IPS DF 6.9 (cell line): Measurements from ENCODE around the gene PDGFRB.

ENCODE experiments used
- DNase-seq: peaks from one replicate; pipeline ENCODE4 v3.0.0-alpha.2; 2013; ENCODE audit warnings: low read depth, low spot score
- H3K27ac ChIP-seq: one replicate; pipeline ENCODE4 v1.5.1; 2013; ENCODE audit warnings: low read length, control low read depth
- H3K27me3 ChIP-seq: 2 replicates; pipeline ENCODE4 v1.6.1; 2013; ENCODE audit warnings: mild to moderate bottlenecking, low read length; ENCODE audit not compliant: control insufficient read depth, insufficient read depth
- H3K36me3 ChIP-seq: 2 replicates; pipeline ENCODE4 v1.6.1; 2013; ENCODE audit warnings: low read length; ENCODE audit not compliant: control insufficient read depth, insufficient read depth
- H3K4me1 ChIP-seq: 2 replicates; pipeline ENCODE4 v1.6.1; 2013; ENCODE audit warnings: low read length; ENCODE audit not compliant: control insufficient read depth, insufficient read depth
- H3K4me3 ChIP-seq: 2 replicates; pipeline ENCODE4 v1.5.1; 2013; ENCODE audit warnings: mild to moderate bottlenecking, low read length
- H3K9me3 ChIP-seq: 2 replicates; pipeline ENCODE4 v1.6.1; 2013; ENCODE audit warnings: low read length, inconsistent platforms; ENCODE audit not compliant: control insufficient read depth, insufficient read depth
- WGBS: extraction: QIAGEN DNeasy Blood & Tissue Kit; methylation state at CpG from one replicate; pipeline ENCODE4 v1.1.7; 2013; ENCODE audit warnings: mixed read lengths, missing lambda C conversion rate; ENCODE audit not compliant: insufficient read length, insufficient coverage; 5-methylcytosine and 5-hydroxymethylcytosine counted together

The PDGFRB gene

DNA sequence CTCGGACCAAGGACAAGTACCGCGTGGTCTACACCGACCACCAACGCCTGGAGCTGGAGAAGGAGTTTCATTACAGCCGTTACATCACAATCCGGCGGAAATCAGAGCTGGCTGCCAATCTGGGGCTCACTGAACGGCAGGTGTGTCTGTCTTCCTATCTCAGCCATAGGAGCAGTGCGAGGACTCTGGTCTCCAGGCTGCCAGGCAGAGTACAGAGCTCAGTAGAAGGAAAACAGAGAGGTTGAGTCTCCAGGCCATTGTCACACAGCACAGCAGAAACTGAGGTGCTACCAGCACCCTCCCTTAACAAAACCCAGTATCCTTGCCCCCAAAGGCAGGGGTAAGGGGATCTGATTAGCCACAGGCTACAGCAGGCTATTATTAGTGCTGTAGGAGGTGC is 27.1 kb upstream of the PDGFRB start:
- H3K4me3 ChIP-seq = no peak overlapping the region
- peaks cover 8% of the 10 kb centered on the region; the same call in 1 of the 2 replicates for H3K4me1 ChIP-seq
- H3K36me3 ChIP-seq = no peaks in the 10 kb centered on the region
- H3K9me3 ChIP-seq = no peaks in the 10 kb centered on the region
- no peak overlapping the region for H3K27ac ChIP-seq
- no peak for DNase-seq
- peaks cover 4% of the 10 kb centered on the region for H3K27me3 ChIP-seq
- no CpG with 5 or more reads among the region's 10 CpGs for WGBS

DNA sequence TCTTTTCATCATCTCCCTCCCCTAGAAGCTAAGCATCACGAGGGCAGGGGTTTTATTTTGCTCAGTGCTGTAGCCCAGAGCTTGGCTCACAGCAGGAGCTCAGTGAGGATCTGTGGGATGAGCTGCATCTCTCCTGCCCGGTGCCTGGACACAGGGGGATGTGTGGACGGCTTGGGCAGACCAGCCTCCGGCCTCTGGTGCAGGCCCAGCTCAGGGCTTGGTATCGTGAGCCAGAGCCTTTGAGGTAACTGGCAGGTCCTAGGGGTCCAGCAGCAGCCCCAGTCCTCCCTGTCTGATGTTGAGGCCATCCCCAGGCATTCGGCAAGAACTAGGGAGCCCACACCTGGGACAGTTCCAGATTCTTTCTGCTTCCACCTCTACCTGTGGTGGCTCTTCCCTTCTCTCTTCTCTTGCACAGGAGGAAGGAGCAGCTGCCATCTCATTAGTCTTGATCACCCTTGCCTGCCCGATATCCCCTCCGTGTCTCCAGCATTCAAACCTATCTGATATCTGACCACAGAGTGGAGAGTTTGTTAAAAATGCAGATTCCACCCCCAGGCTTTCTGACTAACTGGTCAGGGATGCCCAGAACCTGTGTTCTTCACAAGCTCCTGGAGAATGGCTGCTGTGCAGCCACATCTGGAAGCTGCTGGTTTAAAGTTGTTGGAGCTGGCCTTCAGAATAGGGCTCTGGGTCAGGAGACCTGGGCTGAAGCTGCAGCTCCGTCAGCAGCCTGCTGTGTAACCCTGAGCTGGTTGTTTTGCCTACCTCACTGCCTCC is 26.3 kb upstream of the PDGFRB start:
- Histone ChIP-seq H3K4me3 (no peak overlapping the region; the same call in 1 of the 2 replicates), H3K27me3 (peaks cover 2% of the 10 kb centered on the region), H3K9me3 (no peaks in the 10 kb centered on the region), H3K27ac (no peak overlapping the region), H3K4me1 (peaks cover 8% of the 10 kb centered on the region; the same call in 1 of the 2 replicates), H3K36me3 (no peaks in the 10 kb centered on the region)
- no peak for DNase-seq
- WGBS = no CpG with 5 or more reads among the region's 9 CpGs

DNA sequence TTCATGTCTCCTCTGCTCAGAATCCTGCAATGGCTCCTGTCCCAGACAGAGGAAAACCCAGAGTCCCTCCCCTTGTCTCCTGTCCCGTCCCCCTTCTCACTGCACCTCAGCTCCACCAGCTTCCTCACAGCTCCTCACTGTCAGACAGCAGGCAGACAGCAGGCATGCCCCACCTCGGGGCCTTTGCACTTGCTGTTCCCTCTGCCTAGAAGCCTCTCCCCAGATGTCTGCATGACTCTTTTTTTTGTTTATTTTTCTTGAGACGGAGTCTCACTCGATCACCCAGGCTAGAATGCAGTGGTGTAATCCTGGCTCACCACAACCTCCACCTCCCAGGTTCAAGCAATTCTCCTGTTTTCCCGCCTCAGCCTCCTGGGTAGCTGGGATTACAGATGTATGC is 25.4 kb upstream of the PDGFRB start:
- no CpG with 5 or more reads among the region's 5 CpGs for WGBS
- no peak for DNase-seq
- Histone ChIP-seq H3K4me1 (peaks cover 4% of the 10 kb centered on the region; the same call in 1 of the 2 replicates), H3K27ac (no peak overlapping the region), H3K27me3 (peaks cover 2% of the 10 kb centered on the region), H3K9me3 (no peaks in the 10 kb centered on the region), H3K4me3 (no peak overlapping the region), H3K36me3 (no peaks in the 10 kb centered on the region)

DNA sequence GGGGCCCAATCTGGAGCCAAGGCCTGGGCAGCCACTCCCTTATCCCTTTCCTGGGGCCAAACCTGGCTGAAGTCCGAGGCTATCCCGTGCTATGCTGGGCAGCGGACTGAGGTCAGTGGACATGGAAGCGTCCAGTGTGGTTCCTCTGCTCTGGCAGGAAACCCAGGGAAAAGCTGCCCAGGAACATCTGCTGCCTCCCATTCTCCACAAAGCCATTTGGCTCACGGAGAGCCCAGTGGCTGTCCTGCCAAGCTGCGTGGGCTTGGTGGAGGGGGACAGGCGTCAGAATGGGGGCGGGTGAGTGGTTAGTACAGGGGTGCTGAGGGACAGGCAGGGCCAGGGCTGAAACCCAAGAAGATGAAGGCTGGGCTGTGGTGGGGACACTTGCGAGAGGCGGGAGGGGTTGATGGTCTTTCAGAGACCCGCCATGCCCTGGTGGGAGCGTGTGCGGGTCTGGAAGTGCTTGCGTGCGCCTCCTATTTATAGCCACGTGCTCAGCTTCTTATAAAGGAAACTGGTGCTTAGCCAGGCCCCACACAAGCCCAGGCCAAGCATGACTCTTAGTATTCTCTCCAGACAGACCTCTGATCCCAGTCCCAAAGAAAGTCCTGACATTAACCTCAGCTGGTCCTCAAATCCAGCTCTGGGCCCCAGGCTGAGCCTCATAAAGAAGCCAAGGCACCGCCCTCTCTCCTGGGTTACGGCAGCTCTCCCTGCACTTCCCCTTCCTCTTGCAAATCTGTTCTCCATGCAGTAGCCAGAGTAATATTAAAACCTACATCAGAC is 24.8 kb upstream of the PDGFRB start:
- WGBS = no CpG with 5 or more reads among the region's 18 CpGs
- Histone ChIP-seq H3K27me3 (peaks cover 2% of the 10 kb centered on the region), H3K36me3 (no peaks in the 10 kb centered on the region), H3K4me1 (peaks cover 1% of the 10 kb centered on the region; the same call in 1 of the 2 replicates), H3K4me3 (no peak overlapping the region), H3K9me3 (no peaks in the 10 kb centered on the region), H3K27ac (no peak overlapping the region)
- DNase-seq = no peak

DNA sequence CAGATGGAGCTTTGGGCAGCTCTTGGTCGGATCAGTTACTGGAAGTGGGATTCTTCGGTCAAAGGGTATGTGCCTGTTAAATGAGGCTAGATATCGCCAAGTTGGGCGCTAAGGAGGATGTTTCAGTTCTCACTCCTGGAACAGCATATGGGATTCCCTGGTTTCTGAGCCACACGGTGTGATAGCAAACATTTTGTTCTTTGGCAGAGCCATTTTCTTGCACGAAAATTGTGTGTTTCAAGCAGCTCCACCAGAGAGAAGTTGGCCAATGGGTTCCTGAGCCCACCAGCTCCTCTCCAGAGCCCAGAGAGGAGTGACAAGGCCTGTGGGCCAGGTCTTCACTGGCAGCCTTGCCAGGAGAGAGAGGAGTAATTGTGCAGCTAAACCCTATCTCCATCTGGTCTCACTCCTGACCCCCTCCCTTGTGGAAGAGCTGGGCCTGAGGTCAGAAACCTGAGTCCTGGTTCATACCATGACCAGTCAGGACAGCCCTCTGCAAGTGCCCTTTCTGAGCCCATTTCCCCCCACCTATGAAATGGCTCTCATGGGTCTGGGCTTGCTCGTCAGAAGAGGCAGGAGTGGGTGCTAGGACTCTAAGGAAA is 23.5 kb upstream of the PDGFRB start:
- H3K4me1 ChIP-seq = no peaks in the 10 kb centered on the region
- DNase-seq = no peak
- peaks cover 2% of the 10 kb centered on the region for H3K27me3 ChIP-seq
- no peaks in the 10 kb centered on the region for H3K9me3 ChIP-seq
- no peak overlapping the region for H3K27ac ChIP-seq
- no peaks in the 10 kb centered on the region for H3K36me3 ChIP-seq
- no peak overlapping the region for H3K4me3 ChIP-seq
- no CpG with 5 or more reads among the region's 7 CpGs for whole genome bisulfite sequencing

DNA sequence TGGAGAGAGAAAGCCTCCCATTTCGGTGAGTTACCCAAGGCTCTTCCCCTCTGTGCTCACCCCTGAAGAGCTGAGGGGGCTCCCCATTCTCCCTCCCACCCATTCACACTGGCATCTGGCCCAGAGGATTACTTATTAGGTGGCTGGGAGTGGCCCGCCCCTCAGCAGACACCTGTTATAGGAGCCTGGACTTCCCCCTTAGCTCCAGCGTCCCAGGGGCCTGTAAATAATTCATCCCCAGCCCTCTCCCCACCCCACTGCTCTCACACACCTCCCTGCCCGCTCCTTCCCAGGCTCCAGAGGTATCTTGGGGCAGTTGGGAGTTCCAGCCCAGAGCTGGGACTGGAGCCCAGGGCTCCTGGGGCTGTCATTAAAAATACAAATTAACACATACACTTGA is 22.6 kb upstream of the PDGFRB start:
- Histone ChIP-seq H3K4me1 (no peaks in the 10 kb centered on the region), H3K9me3 (no peaks in the 10 kb centered on the region), H3K36me3 (no peaks in the 10 kb centered on the region), H3K4me3 (no peak overlapping the region), H3K27me3 (peaks cover 2% of the 10 kb centered on the region), H3K27ac (no peak overlapping the region)
- DNase-seq = no peak
- no CpG with 5 or more reads among the region's 4 CpGs for WGBS

DNA sequence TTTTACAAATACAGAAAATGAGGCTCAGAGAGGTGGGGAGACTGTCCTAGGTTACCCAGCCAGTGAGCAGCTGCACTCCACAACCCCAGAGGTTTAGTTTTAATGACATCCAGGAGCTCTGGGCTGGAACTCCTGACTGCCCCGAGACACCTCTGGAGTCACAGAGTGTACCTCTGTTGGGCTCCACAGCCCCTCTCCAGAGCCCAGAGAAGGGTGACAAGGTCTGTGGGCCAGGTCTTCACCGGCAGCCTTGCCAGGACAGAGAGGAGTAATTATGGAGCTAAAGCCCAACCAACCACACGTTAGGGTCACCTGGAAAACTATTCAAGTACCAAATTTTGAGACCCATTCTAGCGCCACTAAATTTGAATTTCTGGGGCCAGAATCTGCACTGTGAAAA is 22.1 kb upstream of the PDGFRB start:
- H3K36me3 ChIP-seq = no peaks in the 10 kb centered on the region
- peaks cover 1% of the 10 kb centered on the region for H3K27me3 ChIP-seq
- H3K4me1 ChIP-seq = no peaks in the 10 kb centered on the region
- WGBS = no CpG with 5 or more reads among the region's 4 CpGs
- H3K27ac ChIP-seq = no peak overlapping the region
- no peaks in the 10 kb centered on the region for H3K9me3 ChIP-seq
- H3K4me3 ChIP-seq = no peak overlapping the region
- no peak for DNase-seq

DNA sequence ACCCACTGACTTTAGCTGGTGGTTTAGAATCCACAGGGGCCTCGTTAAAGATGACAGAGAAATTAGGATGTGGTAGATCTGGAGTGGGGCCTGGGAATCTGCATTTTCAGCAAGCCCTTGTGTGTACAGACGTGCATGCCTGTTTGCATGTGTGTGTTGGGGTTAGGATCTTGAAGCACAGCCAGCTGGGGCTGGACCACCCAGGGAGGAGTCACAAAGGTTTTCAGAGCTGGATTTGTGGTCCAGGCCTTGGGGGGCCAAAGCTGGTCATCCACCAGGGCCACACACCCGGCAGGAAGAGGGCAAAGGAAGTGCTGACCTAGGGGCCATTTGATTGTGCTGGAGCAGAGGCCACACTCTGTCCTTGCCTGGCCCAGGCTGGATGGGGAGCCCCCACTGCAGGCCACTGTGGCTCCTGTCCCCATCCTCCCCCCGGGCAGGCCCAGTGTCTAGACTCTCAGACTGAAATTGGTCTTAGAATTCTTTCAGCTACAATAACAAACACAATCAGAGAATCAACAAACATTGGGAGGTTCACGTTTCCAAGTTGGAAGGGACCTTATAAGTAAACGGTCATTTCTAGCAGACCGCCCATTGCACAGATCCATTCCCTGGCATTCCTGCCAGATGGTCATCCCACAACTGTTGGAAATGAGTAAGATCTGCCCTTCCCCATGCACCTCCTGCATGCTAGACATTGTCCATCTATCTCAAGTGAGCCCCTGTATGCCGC is 21.3 kb upstream of the PDGFRB start:
- Histone ChIP-seq H3K9me3 (no peaks in the 10 kb centered on the region), H3K4me1 (no peaks in the 10 kb centered on the region), H3K4me3 (no peak overlapping the region), H3K27me3 (peaks cover under 1% of the 10 kb centered on the region; the same call in 1 of the 2 replicates), H3K36me3 (no peaks in the 10 kb centered on the region), H3K27ac (no peak overlapping the region)
- no peak for DNase-seq
- no CpG with 5 or more reads among the region's 8 CpGs for WGBS

DNA sequence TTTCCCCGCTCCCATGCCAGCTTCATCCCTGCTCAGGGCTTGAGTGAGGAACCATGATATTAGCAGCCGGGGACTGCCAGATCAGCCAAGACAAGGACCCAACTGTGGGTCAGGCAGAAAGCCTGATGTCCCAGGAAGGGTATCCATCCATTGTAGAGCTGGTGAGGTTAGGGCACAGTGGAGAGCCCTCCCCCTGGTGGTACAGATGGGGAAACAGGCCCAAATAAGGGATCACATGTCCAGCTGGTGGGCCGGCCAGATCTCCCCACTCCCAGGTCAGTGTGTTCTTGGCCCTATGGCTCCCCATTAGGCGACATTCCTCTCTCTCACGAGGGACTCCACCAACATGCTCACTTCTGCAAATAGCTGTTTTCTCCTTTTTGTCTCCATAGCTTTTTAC is 19.9 kb upstream of the PDGFRB start:
- no CpG with 5 or more reads among the region's 5 CpGs for WGBS
- Histone ChIP-seq H3K4me3 (no peak overlapping the region), H3K4me1 (no peaks in the 10 kb centered on the region), H3K27me3 (peaks cover 5% of the 10 kb centered on the region; the same call in 1 of the 2 replicates), H3K27ac (no peak overlapping the region), H3K9me3 (no peaks in the 10 kb centered on the region), H3K36me3 (no peaks in the 10 kb centered on the region)
- DNase-seq = peak; percentile 70

DNA sequence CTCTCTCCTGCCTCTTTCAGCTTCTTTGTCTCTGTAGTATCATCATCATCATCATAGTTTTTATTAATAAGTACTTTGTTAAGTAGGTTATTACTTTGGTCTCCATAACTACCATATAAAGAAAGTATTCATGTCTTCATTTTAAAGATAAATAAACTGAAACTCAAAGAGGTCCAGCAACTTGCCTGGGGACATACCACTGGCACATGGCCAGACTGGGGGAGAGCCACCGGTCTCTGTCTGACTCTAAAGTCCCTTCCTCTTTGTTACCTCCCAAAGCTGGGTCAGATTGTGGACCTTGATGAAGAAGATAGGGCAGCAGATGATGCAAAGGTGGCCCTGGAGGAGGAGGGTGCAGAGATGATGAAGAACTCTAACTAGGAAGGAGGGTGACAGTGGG is 19.4 kb upstream of the PDGFRB start:
- Histone ChIP-seq H3K4me3 (no peak overlapping the region), H3K4me1 (no peaks in the 10 kb centered on the region), H3K27me3 (peaks cover 10% of the 10 kb centered on the region; the same call in 1 of the 2 replicates), H3K27ac (no peak overlapping the region), H3K9me3 (no peaks in the 10 kb centered on the region), H3K36me3 (no peaks in the 10 kb centered on the region)
- DNase-seq = no peak
- WGBS = no CpG with 5 or more reads among the region's 1 CpG
